ENCODE results near the gene NELL1. TPM values are rescaled to one million over a fixed set of nuclear protein-coding genes. Genes with fewer than 3 reads are reported as not detected.

Gene NELL1
- total RNA-seq, 1 experiment from 2014 or later, result 0.22 TPM

DNA sequence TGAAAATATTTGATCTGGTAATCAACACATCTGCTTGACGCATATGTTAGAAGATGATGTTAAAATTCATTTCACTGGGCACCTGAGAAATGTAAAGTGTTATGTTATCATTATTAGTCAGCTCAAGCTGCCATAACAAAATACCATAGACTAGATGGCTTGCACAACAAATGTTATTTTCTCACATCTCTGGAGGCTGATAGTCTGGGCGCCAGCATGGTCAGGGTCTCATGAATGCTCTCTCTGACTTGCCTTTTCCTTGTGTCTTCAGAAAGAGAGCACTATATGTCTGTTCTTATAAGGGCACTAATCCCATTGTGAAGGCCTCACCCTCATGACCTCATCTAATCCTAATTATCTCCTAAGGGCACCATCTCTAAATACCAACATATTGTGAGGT is 435.3 kb downstream of the NELL1 start:
- WGBS (ENCODE audit: extremely low coverage, insufficient read length, low lambda C conversion rate), result no CpG with 5 or more reads among the region's 2 CpGs
- peaks cover 6 to 7% of the 10 kb centered on the region in 2 experiments for H3K9me3 Mint-ChIP-seq

More for the DNA sequence above, 435.3 kb downstream of the NELL1 start:
- Histone ChIP-seq H3K56ac (ENCODE audit: insufficient read length, low read depth, low read length) (no peak overlapping the region), H3K14ac (ENCODE audit: insufficient read depth, low read length) (no peak overlapping the region), H3K4ac (ENCODE audit: low read depth, low read length) (no peak overlapping the region), H3K23me2 (ENCODE audit: insufficient read length, low read depth, low read length, poor library complexity, severe bottlenecking) (no peaks in the 10 kb centered on the region), H3K9me3 (ENCODE audit: control insufficient read depth, low read depth, low read length) (no peaks in the 10 kb centered on the region), H3K9ac (ENCODE audit: extremely low read depth, insufficient read length, low read length) (no peak overlapping the region), H2BK5ac (ENCODE audit: insufficient read length, low read length) (no peak overlapping the region), H3K79me2 (ENCODE audit: insufficient read depth, low read length) (no peaks in the 10 kb centered on the region), H3K27ac (ENCODE audit: insufficient read length, low read depth, low read length) (no peak overlapping the region), H4K91ac (ENCODE audit: insufficient read length, low read depth, low read length) (no peak overlapping the region), H3K27me3 (ENCODE audit: insufficient read depth, low read length) (no peaks in the 10 kb centered on the region), H3K4me1 (ENCODE audit: insufficient read depth, low read length) (no peaks in the 10 kb centered on the region), H3K4me2 (ENCODE audit: insufficient read depth, insufficient read length, low read length) (no peak overlapping the region), H4K8ac (replicated peaks; ENCODE audit: insufficient read length, low read depth, low read length) (no peak overlapping the region), H4K5ac (ENCODE audit: insufficient read length, low read depth, low read length) (no peak overlapping the region), H2BK12ac (ENCODE audit: insufficient read length, low read depth, low read length) (no peak overlapping the region), H3K23ac (ENCODE audit: insufficient read length, low read depth, low read length) (no peak overlapping the region), H3T11ph (ENCODE audit: low read length) (no peak overlapping the region), H3K79me1 (ENCODE audit: insufficient read depth, low read depth, low read length, poor library complexity, severe bottlenecking) (no peaks in the 10 kb centered on the region), H2AK5ac (ENCODE audit: insufficient read length, low read length) (no peak overlapping the region), H2AFZ (ENCODE audit: low read length) (no peak overlapping the region), H2BK15ac (ENCODE audit: low read depth, low read length) (no peak overlapping the region), H2BK20ac (ENCODE audit: low read depth, low read length, poor library complexity, severe bottlenecking) (no peak overlapping the region), H3K18ac (ENCODE audit: insufficient read length, low read depth, low read length) (no peak overlapping the region), H2BK120ac (ENCODE audit: low read depth, low read length, poor library complexity, severe bottlenecking) (no peak overlapping the region), H4K20me1 (ENCODE audit: control insufficient read depth, insufficient read depth, insufficient read length) (no peaks in the 10 kb centered on the region)
- TF ChIP-seq, protein P1, sequence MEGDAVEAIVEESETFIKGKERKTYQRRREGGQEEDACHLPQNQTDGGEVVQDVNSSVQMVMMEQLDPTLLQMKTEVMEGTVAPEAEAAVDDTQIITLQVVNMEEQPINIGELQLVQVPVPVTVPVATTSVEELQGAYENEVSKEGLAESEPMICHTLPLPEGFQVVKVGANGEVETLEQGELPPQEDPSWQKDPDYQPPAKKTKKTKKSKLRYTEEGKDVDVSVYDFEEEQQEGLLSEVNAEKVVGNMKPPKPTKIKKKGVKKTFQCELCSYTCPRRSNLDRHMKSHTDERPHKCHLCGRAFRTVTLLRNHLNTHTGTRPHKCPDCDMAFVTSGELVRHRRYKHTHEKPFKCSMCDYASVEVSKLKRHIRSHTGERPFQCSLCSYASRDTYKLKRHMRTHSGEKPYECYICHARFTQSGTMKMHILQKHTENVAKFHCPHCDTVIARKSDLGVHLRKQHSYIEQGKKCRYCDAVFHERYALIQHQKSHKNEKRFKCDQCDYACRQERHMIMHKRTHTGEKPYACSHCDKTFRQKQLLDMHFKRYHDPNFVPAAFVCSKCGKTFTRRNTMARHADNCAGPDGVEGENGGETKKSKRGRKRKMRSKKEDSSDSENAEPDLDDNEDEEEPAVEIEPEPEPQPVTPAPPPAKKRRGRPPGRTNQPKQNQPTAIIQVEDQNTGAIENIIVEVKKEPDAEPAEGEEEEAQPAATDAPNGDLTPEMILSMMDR (conservative IDR thresholded peaks at IDR 0.05), result no peak
- DNase-seq, result no peak
- no peaks in the 10 kb centered on the region for H3K27me3 Mint-ChIP-seq (ENCODE audit: low read depth)
- peaks cover 0 to 4% of the 10 kb centered on the region in 2 experiments; a peak in 2 of 4 replicates for H3K4me1 Mint-ChIP-seq
- peaks cover 0 to 11% (median 7%) of the 10 kb centered on the region in 3 experiments; a peak in 5 of 7 replicates for H3K36me3 Mint-ChIP-seq (ENCODE audit: insufficient read depth in 1 of 3, low read depth in 3 of 3)
- H3K27ac Mint-ChIP-seq, result no peak overlapping the region
- H3K4me3 Mint-ChIP-seq, result no peak overlapping the region

All from H9 (cell line).